Mammary epithelial cell (primary cell): Measurements from ENCODE around the gene S100A12.

ENCODE experiments used
- EZH2 ChIP-seq: IDR thresholded peaks from 2 replicates; pipeline ENCODE4 v1.6.1; 2012; ENCODE audit warnings: low read length, inconsistent platforms, borderline replicate concordance
- TF ChIP-seq, protein P1 (sequence below), 2 donors: IDR thresholded peaks in 1 of 2; conservative IDR thresholded peaks in 1 of 2; 2 replicates each; pipeline ENCODE4 v1.5.1; 2011 to 2012; ENCODE audit warnings: inconsistent platforms in 2 of 2, low read length in 2 of 2, mild to moderate bottlenecking in 2 of 2, control low read depth in 1 of 2, low read depth in 1 of 2; ENCODE audit not compliant: insufficient read depth in 1 of 2; ENCODE audit errors: extremely low read depth in 1 of 2

DNA sequence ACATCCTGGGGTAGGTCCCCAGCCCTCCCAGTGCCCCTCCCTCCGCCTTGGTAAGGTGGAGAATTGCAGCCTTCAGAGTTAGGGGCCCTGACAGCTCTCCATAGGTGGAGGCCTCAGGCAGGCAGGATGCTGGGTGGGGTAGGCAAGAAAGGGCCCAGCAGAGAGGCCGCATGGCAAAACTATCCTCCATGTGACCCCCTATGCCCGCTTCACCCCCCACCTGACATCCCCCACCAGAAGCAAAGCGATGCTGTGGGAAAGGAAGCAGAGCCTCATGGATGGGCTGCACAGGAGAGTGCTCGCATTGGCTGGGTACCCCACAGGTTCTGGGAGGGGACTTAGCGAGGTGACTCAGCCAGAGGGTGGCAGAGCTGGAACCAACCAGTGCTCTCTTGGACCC is 16.2 kb downstream of the S100A12 start:
- TF ChIP-seq, protein P1, sequence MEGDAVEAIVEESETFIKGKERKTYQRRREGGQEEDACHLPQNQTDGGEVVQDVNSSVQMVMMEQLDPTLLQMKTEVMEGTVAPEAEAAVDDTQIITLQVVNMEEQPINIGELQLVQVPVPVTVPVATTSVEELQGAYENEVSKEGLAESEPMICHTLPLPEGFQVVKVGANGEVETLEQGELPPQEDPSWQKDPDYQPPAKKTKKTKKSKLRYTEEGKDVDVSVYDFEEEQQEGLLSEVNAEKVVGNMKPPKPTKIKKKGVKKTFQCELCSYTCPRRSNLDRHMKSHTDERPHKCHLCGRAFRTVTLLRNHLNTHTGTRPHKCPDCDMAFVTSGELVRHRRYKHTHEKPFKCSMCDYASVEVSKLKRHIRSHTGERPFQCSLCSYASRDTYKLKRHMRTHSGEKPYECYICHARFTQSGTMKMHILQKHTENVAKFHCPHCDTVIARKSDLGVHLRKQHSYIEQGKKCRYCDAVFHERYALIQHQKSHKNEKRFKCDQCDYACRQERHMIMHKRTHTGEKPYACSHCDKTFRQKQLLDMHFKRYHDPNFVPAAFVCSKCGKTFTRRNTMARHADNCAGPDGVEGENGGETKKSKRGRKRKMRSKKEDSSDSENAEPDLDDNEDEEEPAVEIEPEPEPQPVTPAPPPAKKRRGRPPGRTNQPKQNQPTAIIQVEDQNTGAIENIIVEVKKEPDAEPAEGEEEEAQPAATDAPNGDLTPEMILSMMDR (conservative IDR thresholded peaks at IDR 0.05 in 1 of 2, IDR thresholded peaks at IDR 0.05 in 1 of 2; ENCODE audit: extremely low read depth in 1 of 2, insufficient read depth in 1 of 2, low read depth in 1 of 2, low read length in 2 of 2) = no peak
- no peak for TF ChIP-seq EZH2
